NT2/D1 (cell line): ENCODE data around the gene SLC22A31.
A peak's percentile ranks its signal among the peaks of the same experiment; 100 is the strongest.

Source experiments
- DNase-seq: peaks from one replicate; pipeline ENCODE4 v3.0.0-alpha.2; 2011; ENCODE audit warnings: low read depth, low spot score
- H3K27me3 ChIP-seq: 2 replicates; pipeline ENCODE4 v1.6.0; 2011; ENCODE audit warnings: mild to moderate bottlenecking; ENCODE audit not compliant: insufficient read length, insufficient read depth
- H3K36me3 ChIP-seq: 2 replicates; pipeline ENCODE4 v1.6.1; 2011; ENCODE audit warnings: mild to moderate bottlenecking, low read length, mixed read lengths; ENCODE audit not compliant: insufficient read depth, insufficient read length
- H3K4me1 ChIP-seq: 2 replicates; pipeline ENCODE4 v1.5.1; 2011; ENCODE audit not compliant: insufficient read depth, insufficient read length
- H3K4me3 ChIP-seq: 2 replicates; pipeline ENCODE4 v1.5.1; 2011; ENCODE audit warnings: low read depth; ENCODE audit not compliant: insufficient read length
- H3K9ac ChIP-seq: 2 replicates; pipeline ENCODE4 v1.6.0; 2011; ENCODE audit warnings: low read depth; ENCODE audit not compliant: insufficient read length
- H3K9me3 ChIP-seq: 2 replicates; pipeline ENCODE4 v1.5.1; 2011; ENCODE audit warnings: mild to moderate bottlenecking, low read length; ENCODE audit not compliant: insufficient read depth
- SUZ12 ChIP-seq: IDR thresholded peaks from 2 replicates; pipeline ENCODE4 v1.6.1; 2011; ENCODE audit not compliant: insufficient read length, insufficient read depth; ENCODE audit errors: extremely low read depth
- YY1 ChIP-seq: IDR thresholded peaks from 2 replicates; pipeline ENCODE4 v1.6.1; 2011; ENCODE audit not compliant: insufficient read length, insufficient read depth
- ZNF274 ChIP-seq: IDR thresholded peaks from 2 replicates; pipeline ENCODE4 v1.6.1; 2011; ENCODE audit warnings: mild to moderate bottlenecking, low read depth, low read length

Gene SLC22A31

GRCh38 chr16:89243664-89244063 lies 43.3 kb upstream of the SLC22A31 start:
- TF ChIP-seq YY1 (no peak), ZNF274 (no peak), SUZ12 (no peak)
- Histone ChIP-seq H3K9ac (no peak overlapping the region), H3K36me3 (peaks cover 3% of the 10 kb centered on the region), H3K27me3 (peaks cover 11% of the 10 kb centered on the region), H3K4me3 (no peak overlapping the region), H3K4me1 (no peaks in the 10 kb centered on the region), H3K9me3 (no peaks in the 10 kb centered on the region)
- DNase-seq = no peak

GRCh38 chr16:89242795-89243200 lies 42.5 kb upstream of the SLC22A31 start:
- peaks cover 2% of the 10 kb centered on the region for H3K27me3 ChIP-seq
- H3K9me3 ChIP-seq = no peaks in the 10 kb centered on the region
- H3K9ac ChIP-seq = no peak overlapping the region
- no peaks in the 10 kb centered on the region for H3K4me1 ChIP-seq
- no peak overlapping the region for H3K4me3 ChIP-seq
- peaks cover 3% of the 10 kb centered on the region for H3K36me3 ChIP-seq
- TF ChIP-seq YY1 (no peak), SUZ12 (no peak), ZNF274 (no peak)
- DNase-seq = no peak

- Histone ChIP-seq H3K4me3 (peak overlapping the region; percentile 97), H3K4me1 (no peaks in the 10 kb centered on the region), H3K9me3 (no peaks in the 10 kb centered on the region), H3K27me3 (no peaks in the 10 kb centered on the region), H3K36me3 (peaks cover 8% of the 10 kb centered on the region), H3K9ac (peak overlapping the region; percentile 97)
- TF ChIP-seq YY1 = no peak
- TF ChIP-seq SUZ12 = no peak
- no peak for TF ChIP-seq ZNF274
- peak; percentile 65 for DNase-seq
These were observed 41.1 kb upstream of the SLC22A31 start for GRCh38 chr16:89241187-89242007.

GRCh38 chr16:89237733-89238132 lies 37.4 kb upstream of the SLC22A31 start:
- TF ChIP-seq SUZ12 = no peak
- TF ChIP-seq YY1 = no peak
- TF ChIP-seq ZNF274 = no peak
- Histone ChIP-seq H3K4me3 (no peak overlapping the region), H3K4me1 (no peaks in the 10 kb centered on the region), H3K9me3 (peaks cover 8% of the 10 kb centered on the region; the same call in 1 of the 2 replicates), H3K9ac (no peak overlapping the region), H3K36me3 (peaks cover 35% of the 10 kb centered on the region), H3K27me3 (no peaks in the 10 kb centered on the region)
- DNase-seq = no peak

- no peaks in the 10 kb centered on the region for H3K27me3 ChIP-seq
- H3K4me1 ChIP-seq = no peaks in the 10 kb centered on the region
- peaks cover 73% of the 10 kb centered on the region for H3K36me3 ChIP-seq
- DNase-seq = no peak
- peaks cover 16% of the 10 kb centered on the region for H3K9me3 ChIP-seq
- no peak overlapping the region for H3K9ac ChIP-seq
- no peak overlapping the region for H3K4me3 ChIP-seq
- TF ChIP-seq SUZ12 (no peak), YY1 (no peak), ZNF274 (no peak)
These were observed 33.5 kb upstream of the SLC22A31 start for GRCh38 chr16:89233678-89234490.

DNA sequence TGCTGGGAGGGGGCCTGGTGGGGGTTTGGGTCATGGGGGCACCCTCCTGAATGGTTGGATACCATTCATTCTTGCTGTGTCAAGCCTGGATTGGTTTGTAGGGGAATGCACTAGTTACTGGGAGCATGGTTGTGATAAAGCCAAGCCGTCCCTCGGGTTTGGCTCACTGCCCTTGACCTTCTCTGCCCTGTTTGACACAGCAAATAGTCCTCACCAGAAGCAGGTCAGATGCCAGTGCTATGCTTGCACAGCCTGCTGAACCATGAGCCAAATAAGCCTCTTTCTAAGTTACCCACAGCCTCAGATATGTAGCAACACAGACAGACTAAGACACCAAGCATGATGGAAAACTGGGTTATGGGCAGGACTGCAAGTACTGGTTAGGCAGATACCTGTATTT lies 31.8 kb upstream of the SLC22A31 start:
- Histone ChIP-seq H3K4me3 (no peak overlapping the region), H3K9ac (no peak overlapping the region), H3K9me3 (peaks cover 33% of the 10 kb centered on the region), H3K4me1 (no peaks in the 10 kb centered on the region), H3K27me3 (no peaks in the 10 kb centered on the region), H3K36me3 (peaks cover 91% of the 10 kb centered on the region)
- TF ChIP-seq ZNF274 = no peak
- no peak for TF ChIP-seq SUZ12
- TF ChIP-seq YY1 = no peak
- DNase-seq = no peak

DNA sequence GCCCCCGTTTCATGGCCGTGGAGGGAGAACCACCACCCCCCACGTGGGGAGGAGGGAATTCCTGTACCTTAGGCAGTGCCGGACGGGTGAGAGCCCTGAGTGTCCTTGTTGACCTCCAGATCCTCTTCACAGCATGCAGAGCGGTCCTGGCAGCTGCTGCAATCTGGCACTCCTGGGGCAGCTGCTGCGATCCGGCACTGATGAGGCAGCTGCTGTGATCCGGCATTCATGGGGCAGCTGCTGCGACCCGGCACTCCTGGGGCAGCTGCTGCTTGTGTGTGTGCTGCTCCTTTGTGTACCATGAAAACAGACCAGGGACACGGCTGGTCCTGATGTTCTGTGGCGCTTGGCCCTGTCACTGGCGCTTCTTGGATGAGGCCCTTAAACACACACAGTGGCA lies 29.9 kb upstream of the SLC22A31 start:
- DNase-seq = no peak
- no peaks in the 10 kb centered on the region for H3K4me1 ChIP-seq
- no peak overlapping the region for H3K9ac ChIP-seq
- H3K9me3 ChIP-seq = peaks cover 42% of the 10 kb centered on the region
- no peaks in the 10 kb centered on the region for H3K27me3 ChIP-seq
- H3K4me3 ChIP-seq = no peak overlapping the region
- peaks cover 93% of the 10 kb centered on the region for H3K36me3 ChIP-seq
- TF ChIP-seq YY1 = no peak
- TF ChIP-seq SUZ12 = no peak
- TF ChIP-seq ZNF274 = no peak
